ENCODE measurements around the gene CCDC92B.

DNA sequence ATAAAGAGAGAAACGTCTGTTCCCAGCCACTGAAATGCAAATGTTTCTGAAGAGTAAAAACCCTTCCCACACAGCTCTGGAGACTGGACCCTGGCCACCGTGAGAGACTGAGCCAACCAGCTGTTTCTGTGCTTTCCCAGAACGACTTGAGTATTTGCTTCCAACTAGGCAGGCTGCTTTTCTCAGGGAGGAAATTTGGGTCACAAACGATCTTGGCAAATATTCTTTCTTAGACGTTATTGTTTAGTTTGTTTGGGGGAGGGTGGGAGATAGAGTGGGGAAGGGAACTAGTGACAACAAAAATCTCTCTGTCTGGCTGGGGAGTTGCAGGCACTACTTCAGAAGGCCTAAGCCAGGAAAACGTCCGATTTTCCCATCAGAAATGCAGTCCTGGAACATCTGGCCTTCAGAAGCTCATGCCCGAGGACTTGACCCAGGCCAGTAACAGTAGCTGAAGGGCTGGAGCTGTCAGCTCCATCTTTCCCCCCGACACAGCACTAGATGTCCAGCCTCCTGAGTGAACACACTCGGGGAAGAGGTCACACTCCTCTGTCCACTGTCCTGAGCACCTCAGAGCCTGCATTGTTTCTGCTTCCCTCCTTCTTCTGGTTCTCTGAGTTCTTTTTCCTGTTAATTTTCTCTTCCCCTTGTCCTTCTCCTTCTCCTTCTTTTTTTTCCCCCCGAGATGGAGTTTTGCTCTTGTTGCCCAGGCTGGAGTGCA is 4.0 kb downstream of the CCDC92B start:
- no peak for TF ChIP-seq MAZ (IDR thresholded peaks at IDR 0.05; ENCODE audit: borderline replicate concordance, low read depth, low read length)
- no peak for TF ChIP-seq BHLHE40 (IDR thresholded peaks at IDR 0.05; ENCODE audit: low read depth, low read length)
- TF ChIP-seq CTCF (conservative IDR thresholded peaks at IDR 0.05; ENCODE audit: low read depth, low read length), result no peak
- TF ChIP-seq MXI1 (IDR thresholded peaks at IDR 0.05; ENCODE audit: borderline replicate concordance, low read depth, low read length), result no peak
- TF ChIP-seq POLR2A (IDR thresholded peaks at IDR 0.05; ENCODE audit: low read depth, low read length), result no peak
- TF ChIP-seq MAFK (IDR thresholded peaks at IDR 0.05; ENCODE audit: low read depth, low read length), result no peak
- no peak for TF ChIP-seq ELK1 (IDR thresholded peaks at IDR 0.05; ENCODE audit: borderline replicate concordance, low read depth, low read length)
- no peak for TF ChIP-seq CHD1 (IDR thresholded peaks at IDR 0.05; ENCODE audit: low read depth, low read length)

Measured in IMR-90 (cell line).